Keratinocyte (primary cell): ENCODE measurements around the gene C11orf24.

Source experiments
- EZH2 ChIP-seq: IDR thresholded peaks from one replicate; pipeline ENCODE4 v1.6.1; 2012; ENCODE audit warnings: inconsistent platforms, mild to moderate bottlenecking, low read length, moderate library complexity
- TF ChIP-seq, protein P1 (sequence below), 3 experiments: IDR thresholded peaks in 1 of 3; conservative IDR thresholded peaks in 1 of 3; optimal IDR thresholded peaks in 1 of 3; 2 replicates in 2 of 3; 3 replicates in 1 of 3; pipeline versions ENCODE3 to v1.5.1; 2011; ENCODE audit warnings: low read length in 3 of 3, mild to moderate bottlenecking in 3 of 3, moderate library complexity in 2 of 3, control low read depth in 1 of 3, inconsistent platforms in 1 of 3; ENCODE audit not compliant: insufficient read depth in 2 of 3; ENCODE audit errors: extremely low read depth in 1 of 3

- TF ChIP-seq, protein P1, sequence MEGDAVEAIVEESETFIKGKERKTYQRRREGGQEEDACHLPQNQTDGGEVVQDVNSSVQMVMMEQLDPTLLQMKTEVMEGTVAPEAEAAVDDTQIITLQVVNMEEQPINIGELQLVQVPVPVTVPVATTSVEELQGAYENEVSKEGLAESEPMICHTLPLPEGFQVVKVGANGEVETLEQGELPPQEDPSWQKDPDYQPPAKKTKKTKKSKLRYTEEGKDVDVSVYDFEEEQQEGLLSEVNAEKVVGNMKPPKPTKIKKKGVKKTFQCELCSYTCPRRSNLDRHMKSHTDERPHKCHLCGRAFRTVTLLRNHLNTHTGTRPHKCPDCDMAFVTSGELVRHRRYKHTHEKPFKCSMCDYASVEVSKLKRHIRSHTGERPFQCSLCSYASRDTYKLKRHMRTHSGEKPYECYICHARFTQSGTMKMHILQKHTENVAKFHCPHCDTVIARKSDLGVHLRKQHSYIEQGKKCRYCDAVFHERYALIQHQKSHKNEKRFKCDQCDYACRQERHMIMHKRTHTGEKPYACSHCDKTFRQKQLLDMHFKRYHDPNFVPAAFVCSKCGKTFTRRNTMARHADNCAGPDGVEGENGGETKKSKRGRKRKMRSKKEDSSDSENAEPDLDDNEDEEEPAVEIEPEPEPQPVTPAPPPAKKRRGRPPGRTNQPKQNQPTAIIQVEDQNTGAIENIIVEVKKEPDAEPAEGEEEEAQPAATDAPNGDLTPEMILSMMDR (optimal IDR thresholded peaks at IDR 0.05 in 1 of 3, IDR thresholded peaks at IDR 0.05 in 1 of 3, conservative IDR thresholded peaks at IDR 0.05 in 1 of 3; ENCODE audit: extremely low read depth in 1 of 3, insufficient read depth in 2 of 3, low read length in 3 of 3): no peak
- TF ChIP-seq EZH2: no peak
Measured at GRCh38 chr11:68261006-68261405, 10.8 kb downstream of the C11orf24 start.
